Adrenal gland (tissue), 12 donors: ENCODE measurements around the gene ZSCAN12. TPM values are rescaled to one million over a fixed set of nuclear protein-coding genes. Genes with fewer than 3 reads are reported as not detected.

Experiments
- DNase-seq, 7 donors: peaks; one replicate each; pipeline ENCODE4 v3.0.0-alpha.2; 2019 to 2020
- H3K27ac ChIP-seq, 5 donors: fragments of 200-600 bp; sonication (generic) in 4 of 5; 1 replicate in 3 of 5; 2 replicates in 2 of 5; pipeline versions ENCODE4 v1.5.1 to v1.8.0; 2016 to 2020; ENCODE audit warnings: mild to moderate bottlenecking in 1 of 5
- H3K27me3 ChIP-seq: fragments of 200-600 bp; 2 replicates; pipeline ENCODE4 v1.8.0; 2021
- H3K36me3 ChIP-seq, 2 donors: fragments of 200-600 bp; replicated peaks in 1 of 2; 1 replicate in 1 of 2; 2 replicates in 1 of 2; pipeline versions ENCODE4 v1.5.1 to v1.8.0; 2018 to 2022
- H3K4me1 ChIP-seq, 2 donors: fragments of 200-600 bp; replicated peaks in 1 of 2; 1 replicate in 1 of 2; 2 replicates in 1 of 2; pipeline versions ENCODE4 v1.5.1 to v1.8.0; 2018 to 2021
- H3K4me3 ChIP-seq, 4 donors: fragments of 200-600 bp; sonication (generic) in 3 of 4; one replicate each; pipeline ENCODE4 v1.5.1; 2016 to 2018
- H3K9me3 ChIP-seq, 3 donors: fragments of 200-600 bp; sonication (generic) in 1 of 3; replicated peaks in 1 of 3; 1 replicate in 2 of 3; 2 replicates in 1 of 3; pipeline versions ENCODE4 v1.5.1 to v1.8.0; 2016 to 2021
- CTCF ChIP-seq, 6 experiments: fragments of 450-650 bp in 4 of 6; fragments of 200-600 bp in 2 of 6; sonication (generic) in 1 of 6; IDR thresholded peaks; 1 replicate in 5 of 6; 2 replicates in 1 of 6; pipeline versions ENCODE4 v1.5.1 to v1.8.0; 2016 to 2021; ENCODE audit warnings: antibody characterized with exemption in 6 of 6, mild to moderate bottlenecking in 2 of 6, moderate library complexity in 1 of 6
- POLR2A ChIP-seq, 2 donors: fragments of 450-650 bp; IDR thresholded peaks; one replicate each; pipeline ENCODE4 v1.6.1; 2017; ENCODE audit warnings: antibody characterized with exemption in 2 of 2, mild to moderate bottlenecking in 2 of 2, moderate library complexity in 1 of 2
- WGBS, 4 donors: extraction: QIAGEN DNeasy Blood & Tissue Kit in 2 of 4; methylation state at CpG; one replicate each; pipeline versions ENCODE4 v1.1.5 to v1.1.7; 2013 to 2017; 5-methylcytosine and 5-hydroxymethylcytosine counted together
- intact Hi-C, 2 donors: fragments of 100-400 bp; cut with DNase I; formaldehyde crosslinking; loops; one replicate each; pipeline versions ENCODE4 v1.14.1 to v1.15.0; 2022 to 2023
- polyA plus RNA-seq, 3 donors: library from polyadenylated mRNA; stranded (reverse); fragments of 200-250 nt in 2 of 3; fragments of 350-450 nt in 1 of 3; fragmentation: Illumina TruSeq in 1 of 3; extraction: RNeasy Lipid Tissue Mini Kit (QIAGEN cat#74804) in 1 of 3; gene quantifications; one replicate each; pipeline ENCODE4 v1.2.3, GENCODE V29; 2013 to 2014
- total RNA-seq, 9 donors: library from RNA; depleted of rRNA in 4 of 9; stranded (reverse); fragments of >200 nt in 4 of 9; fragments of 120-200 nt in 1 of 9; fragmentation: NEBNext Ultra II Directional in 1 of 9; extraction: Animal tissue kit (Norgen Biotek cat#: 25700) in 1 of 9; gene quantifications; one replicate each; pipeline versions ENCODE4 v1.1.0 to v1.2.4, GENCODE V29; 2013 to 2023
- donor health status: healthy with polysubstance abuse.
- donor health status: Bipolar disorder and iron deficiency.
- donor health status: DM: yes; HTN: yes; CAD: no.
- donor health status: DM: no; HTN: no; CAD: no.
- donor health status: DM: no; HTN: no; CAD: no.
- donor health status: DM: yes; HTN: yes; CAD: no.

Gene ZSCAN12
- total and polyA plus RNA-seq, 12 donors: 1.0 to 10.7 (median 4.6) TPM

- H3K27me3 ChIP-seq: no peaks in the 10 kb centered on the region
- DNase-seq: no peak
- no peaks in the 10 kb centered on the region for H3K9me3 ChIP-seq
- TF ChIP-seq POLR2A (IDR thresholded peaks at IDR 0.05) (no peak), CTCF (IDR thresholded peaks at IDR 0.05) (no peak)
- no peak overlapping the region for H3K4me3 ChIP-seq
- intact Hi-C loops: no loop called here
- WGBS, 4 donors: 85 to 100% (median 96%) methylated on average over 2 of the region's 2 CpGs
- peaks cover 0 to 10% of the 10 kb centered on the region in 2 donors for H3K36me3 ChIP-seq
- H3K4me1 ChIP-seq: peaks cover 0 to 8% of the 10 kb centered on the region in 2 donors
- H3K27ac ChIP-seq: no peak overlapping the region
Observed at GRCh38 chr6:28380381-28380780, 19.2 kb downstream of the ZSCAN12 start.

- Histone ChIP-seq H3K4me3 (no peak overlapping the region), H3K9me3 (no peaks in the 10 kb centered on the region), H3K27ac (no peak overlapping the region), H3K4me1 (peaks cover 0 to 8% of the 10 kb centered on the region in 2 donors), H3K36me3 (peaks cover 0 to 10% of the 10 kb centered on the region in 2 donors), H3K27me3 (no peaks in the 10 kb centered on the region)
- intact Hi-C loops: no loop called here
- TF ChIP-seq CTCF (IDR thresholded peaks at IDR 0.05): no peak
- no peak for TF ChIP-seq POLR2A (IDR thresholded peaks at IDR 0.05)
- no peak for DNase-seq
Observed at GRCh38 chr6:28378644-28379043, 20.9 kb downstream of the ZSCAN12 start.

- intact Hi-C loops: no loop called here
- Histone ChIP-seq H3K4me3 (no peak overlapping the region), H3K4me1 (peaks cover 0 to 7% of the 10 kb centered on the region in 2 donors), H3K27ac (no peak overlapping the region), H3K36me3 (peaks cover 0 to 10% of the 10 kb centered on the region in 2 donors), H3K9me3 (no peaks in the 10 kb centered on the region), H3K27me3 (no peaks in the 10 kb centered on the region)
- TF ChIP-seq CTCF (IDR thresholded peaks at IDR 0.05) (no peak), POLR2A (IDR thresholded peaks at IDR 0.05) (no peak)
- no peak for DNase-seq
- 94 to 100% (median 96%) methylated on average over 1 of the region's 1 CpG for WGBS, 4 donors
Observed at GRCh38 chr6:28377879-28378278, 21.7 kb downstream of the ZSCAN12 start.

- Histone ChIP-seq H3K27ac (no peak overlapping the region), H3K4me3 (no peak overlapping the region), H3K4me1 (no peaks in the 10 kb centered on the region), H3K36me3 (no peaks in the 10 kb centered on the region), H3K9me3 (no peaks in the 10 kb centered on the region), H3K27me3 (no peaks in the 10 kb centered on the region)
- intact Hi-C loops: no loop called here
- WGBS, 4 donors: 94 to 97% (median 95%) methylated on average over 1 of the region's 1 CpG
- TF ChIP-seq CTCF (IDR thresholded peaks at IDR 0.05) (no peak), POLR2A (IDR thresholded peaks at IDR 0.05) (no peak)
- DNase-seq: no peak
Observed at GRCh38 chr6:28373925-28374324, 25.6 kb downstream of the ZSCAN12 start.
